ENCODE measurements around the gene ABLIM2.

The ABLIM2 gene

DNA sequence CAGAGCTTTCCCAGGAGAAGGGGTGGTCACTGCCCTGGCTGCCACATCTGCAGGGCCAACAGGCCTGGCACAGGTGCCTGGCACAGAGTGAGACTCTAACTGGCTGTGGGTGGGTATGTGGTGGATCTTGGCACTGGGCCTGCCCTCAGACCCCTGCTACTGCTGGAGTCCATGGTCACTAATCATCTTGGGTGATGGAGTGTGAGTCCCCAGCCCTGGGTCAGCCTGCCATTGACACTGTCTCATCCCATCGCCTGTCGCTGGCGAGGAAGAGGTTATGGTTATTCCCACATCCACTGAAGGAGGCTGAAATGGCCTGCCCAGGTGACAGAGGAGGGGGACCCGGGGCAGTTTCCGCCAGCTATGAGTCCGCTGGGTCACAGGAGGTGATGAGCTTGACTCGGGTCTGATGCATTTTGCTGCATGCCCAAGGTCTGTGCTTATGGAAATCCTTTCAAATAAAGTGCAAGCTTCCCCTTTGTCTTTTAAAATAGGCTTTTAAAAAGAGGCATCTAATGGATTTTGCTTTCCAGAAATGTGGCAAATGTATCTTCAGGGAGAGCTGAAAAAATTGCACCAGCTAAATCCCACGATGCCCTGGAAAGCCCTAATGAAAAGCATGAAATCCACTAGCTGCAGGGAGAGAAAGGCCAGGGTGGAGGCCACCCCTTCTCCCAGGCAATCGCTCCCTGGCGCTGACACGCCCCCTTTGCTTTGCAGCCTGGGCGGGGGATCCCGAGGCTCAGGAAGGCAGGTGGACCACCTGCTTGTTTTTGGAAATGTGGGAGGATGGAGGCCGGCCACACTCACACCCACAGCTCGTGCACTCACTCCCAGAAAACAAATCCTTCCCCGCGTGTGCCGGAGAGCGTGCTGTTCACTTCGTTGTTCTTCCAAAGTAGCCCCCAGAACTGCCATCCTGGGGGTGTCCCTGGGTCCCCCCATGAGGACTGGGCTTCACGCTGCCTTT, 54.9 kb downstream of the ABLIM2 start:
- no peak for DNase-seq (ENCODE audit: low read depth)

GRCh38 chr4:8102831-8103230, 55.8 kb downstream of the ABLIM2 start:
- DNase-seq (ENCODE audit: low read depth) = no peak

DNA sequence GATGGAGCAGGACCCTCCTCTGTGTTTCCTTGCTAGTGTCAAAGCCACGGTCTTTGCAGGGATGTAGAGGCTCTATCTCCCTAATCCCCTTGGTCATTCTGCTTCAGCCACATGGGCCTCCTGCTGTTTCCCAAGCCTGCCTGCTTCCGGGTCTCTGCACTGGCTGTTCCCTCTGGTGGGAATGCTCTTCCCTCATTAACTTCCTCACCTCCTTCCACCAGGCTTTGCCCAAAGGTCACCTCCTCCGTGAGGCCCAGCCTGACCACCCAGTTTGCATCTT, 56.6 kb downstream of the ABLIM2 start:
- DNase-seq (ENCODE audit: low read depth) = no peak

DNA sequence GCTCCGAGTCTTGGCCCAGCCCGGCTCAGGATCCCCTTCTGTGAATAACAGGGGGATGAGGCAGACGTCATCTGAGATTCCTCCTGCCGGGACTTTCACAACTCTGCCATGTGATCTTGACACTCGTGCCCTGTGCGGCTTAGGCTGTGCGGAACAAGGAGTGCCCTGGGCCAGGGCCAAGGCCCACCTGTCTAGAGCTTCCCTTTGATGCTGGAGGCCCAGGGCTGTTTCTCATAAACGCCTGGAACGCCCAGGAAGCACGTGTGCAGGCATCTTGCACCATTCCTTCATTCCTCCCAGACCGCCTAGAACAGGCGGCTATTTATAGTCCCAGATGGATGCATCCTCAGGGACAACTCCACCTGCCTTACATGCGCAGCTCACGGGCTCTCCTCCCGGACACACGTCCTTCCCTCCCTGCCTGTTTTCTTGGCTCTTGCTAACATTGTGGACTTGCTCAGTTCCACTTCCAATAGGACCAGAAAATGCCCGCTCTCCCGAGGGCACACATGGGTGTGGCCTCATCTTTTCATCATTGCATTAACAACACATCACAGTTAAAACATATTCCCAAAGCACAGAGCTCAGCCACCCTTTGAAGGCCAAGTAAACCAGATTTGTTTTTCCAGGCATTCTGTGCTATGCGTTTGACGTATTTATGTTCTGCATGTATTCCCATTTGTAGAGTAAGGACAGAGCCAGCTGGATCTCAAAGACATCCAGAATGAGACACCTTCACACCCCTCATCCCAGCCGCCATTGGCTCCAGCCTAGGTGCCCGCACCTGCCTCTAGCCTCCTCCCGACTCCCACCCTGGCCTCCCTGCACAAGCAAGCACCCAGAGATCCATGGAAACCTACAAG, 57.2 kb downstream of the ABLIM2 start:
- DNase-seq (ENCODE audit: low read depth) = no peak

GRCh38 chr4:8099981-8100464, 58.6 kb downstream of the ABLIM2 start:
- no peak for DNase-seq (ENCODE audit: low read depth)

DNA sequence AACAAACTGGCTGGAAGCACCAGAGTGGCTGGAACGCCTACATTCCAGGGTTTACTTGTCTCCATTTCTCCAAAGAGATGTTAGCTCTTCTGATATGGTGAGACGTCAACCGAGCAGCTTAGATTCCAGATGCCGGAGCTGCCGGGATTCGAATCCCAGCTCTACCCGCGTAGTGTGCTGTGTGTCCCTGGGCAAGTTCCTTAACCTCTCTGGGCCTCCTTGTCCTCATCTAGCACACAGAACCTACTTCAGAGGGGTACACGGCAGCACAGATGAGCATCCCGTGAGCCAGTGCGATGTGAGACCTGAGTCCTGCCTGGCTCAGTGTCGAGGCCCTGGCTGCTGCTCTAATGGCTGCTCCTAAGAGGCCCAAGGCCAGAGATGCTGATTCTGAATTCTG, 60.1 kb downstream of the ABLIM2 start:
- no peak for DNase-seq (ENCODE audit: low read depth)

DNA sequence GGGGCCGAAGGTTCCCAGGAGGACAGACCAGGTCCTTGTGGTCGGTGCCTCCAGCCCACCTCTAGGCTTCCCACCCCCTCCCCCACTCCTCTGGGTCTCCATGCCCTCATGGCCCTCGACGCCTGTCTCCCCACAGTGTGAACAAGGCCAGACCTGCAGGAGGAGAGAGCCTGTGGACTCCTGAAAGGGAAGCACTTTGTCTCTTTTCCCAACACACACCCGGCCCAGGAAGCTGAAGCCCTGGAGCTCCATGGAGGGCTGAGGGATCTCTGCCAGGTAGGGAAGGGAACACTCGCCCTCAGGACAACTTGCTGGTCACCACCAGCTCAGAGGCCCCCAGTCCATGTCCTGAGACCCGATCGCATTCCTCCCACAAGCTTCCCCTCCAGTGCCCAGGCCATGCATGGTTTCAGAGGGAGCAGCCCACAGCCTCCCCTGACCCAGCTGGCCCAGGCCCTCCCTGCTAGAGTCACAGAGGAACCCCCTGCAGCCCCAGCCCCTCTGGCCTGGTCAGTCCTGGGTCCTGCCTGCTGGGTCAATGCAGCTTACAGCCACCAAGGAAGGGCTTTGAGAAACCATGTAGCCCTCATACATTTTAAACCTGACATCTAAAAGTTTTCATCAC, 60.8 kb downstream of the ABLIM2 start:
- DNase-seq (ENCODE audit: low read depth) = no peak

- DNase-seq (ENCODE audit: low read depth) = no peak
Observed at GRCh38 chr4:8097141-8097541, 61.5 kb downstream of the ABLIM2 start.

DNA sequence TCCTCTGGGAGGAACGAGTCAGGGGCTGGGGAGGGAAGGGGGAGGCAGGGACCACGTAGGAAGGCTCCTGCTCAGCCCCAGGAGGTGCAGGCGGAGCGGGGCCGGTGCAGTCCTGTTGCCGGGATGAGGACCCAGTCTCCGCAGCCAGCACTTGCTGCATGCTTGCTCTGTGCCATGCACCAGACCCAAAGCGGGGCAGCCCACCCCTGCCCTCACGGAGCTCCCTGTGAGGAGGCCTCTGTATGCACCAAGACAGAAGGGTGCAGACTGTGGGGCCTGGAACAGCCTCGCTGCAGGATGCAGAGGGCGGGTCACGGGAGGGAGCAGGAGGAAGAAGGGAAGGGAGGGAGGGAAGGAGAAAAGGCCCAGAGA, 61.9 kb downstream of the ABLIM2 start:
- DNase-seq (ENCODE audit: low read depth) = no peak

DNA sequence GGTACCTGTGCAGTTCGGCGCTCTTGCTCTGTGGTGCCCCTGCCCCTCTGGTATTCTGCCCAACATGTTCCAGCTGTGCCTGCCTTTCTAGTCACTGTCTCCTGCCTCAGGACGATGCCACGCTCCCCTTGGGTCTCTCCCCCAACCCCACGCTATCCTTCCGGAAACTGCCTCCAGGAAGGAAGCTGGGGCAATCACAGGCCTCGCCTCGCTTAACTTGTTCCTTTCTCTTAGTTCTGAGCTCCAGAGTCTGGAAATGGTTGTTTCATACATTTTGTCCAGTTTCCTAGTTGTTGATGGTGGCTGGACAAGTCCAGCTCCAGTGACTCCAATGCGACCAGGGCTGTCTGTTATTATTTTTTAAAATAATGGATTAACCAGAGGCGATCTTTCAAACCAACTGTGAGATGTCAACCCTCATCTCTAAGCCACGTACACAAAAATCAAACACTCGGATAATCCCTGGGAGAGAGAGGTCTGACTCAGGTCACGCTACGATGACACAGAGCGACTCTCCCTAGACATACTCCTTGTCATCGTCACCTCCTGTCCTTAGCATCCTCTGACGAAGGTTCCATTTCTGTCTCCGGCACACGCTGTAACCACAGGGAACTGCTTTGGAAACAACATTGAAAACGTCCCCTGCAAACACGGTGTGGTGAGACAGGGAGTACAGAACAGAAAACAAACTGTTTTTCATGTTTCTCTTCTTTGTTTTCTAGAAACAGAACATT, 62.5 kb downstream of the ABLIM2 start:
- DNase-seq (ENCODE audit: low read depth) = no peak

DNA sequence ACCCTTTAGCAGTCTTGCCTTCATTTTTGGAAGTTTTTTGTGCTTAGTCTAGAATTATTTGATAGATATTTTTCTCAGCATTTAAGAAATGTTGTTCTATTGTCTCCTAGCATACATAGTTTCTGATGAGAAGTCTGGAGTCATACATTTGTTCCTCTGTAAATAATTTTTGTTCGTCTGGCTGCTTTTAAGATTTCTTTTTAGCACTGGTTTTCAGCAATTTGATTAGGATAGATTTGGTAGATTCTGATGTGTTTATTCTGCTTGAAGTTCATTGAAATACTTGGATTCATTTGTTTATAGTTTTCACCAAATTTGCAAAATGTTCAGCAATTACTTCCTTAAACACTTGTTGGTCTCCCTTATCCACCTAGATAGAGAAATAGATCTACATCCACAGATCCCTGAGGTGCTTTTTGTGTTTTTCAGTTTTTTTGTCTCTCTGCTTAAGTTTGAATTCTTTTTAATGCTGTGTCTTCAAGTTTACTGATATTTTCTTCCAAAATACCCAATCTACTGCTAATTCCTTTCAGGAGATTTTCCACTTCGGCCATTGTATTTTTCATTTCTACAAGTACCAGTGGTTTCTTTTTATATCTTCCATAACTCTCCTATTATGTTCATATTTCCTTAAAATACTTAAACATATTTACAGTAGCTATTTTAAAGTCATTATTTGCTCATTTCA, 64.9 kb downstream of the ABLIM2 start:
- DNase-seq (ENCODE audit: low read depth) = no peak

DNA sequence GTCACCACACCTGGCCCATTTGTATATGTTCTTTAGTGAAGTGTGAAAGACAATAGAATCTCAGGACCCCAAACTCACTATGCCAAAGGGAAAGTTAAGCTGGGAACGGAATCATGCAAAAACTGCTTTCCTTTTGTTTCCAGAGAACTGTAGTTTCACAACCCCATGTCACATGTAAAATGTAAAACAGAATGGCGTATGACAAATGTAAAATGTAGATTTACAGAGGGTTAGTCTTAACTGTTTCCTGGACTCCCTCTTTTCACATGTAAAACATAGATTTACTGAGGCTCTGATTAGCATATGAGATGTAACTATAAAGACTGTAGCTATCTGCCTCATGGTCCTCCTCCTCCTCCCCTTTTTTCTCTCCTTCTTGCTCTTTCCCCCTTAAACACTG, 66.3 kb downstream of the ABLIM2 start:
- DNase-seq (ENCODE audit: low read depth) = no peak

GRCh38 chr4:8090744-8091301, 67.8 kb downstream of the ABLIM2 start:
- no peak for DNase-seq (ENCODE audit: low read depth)

DNA sequence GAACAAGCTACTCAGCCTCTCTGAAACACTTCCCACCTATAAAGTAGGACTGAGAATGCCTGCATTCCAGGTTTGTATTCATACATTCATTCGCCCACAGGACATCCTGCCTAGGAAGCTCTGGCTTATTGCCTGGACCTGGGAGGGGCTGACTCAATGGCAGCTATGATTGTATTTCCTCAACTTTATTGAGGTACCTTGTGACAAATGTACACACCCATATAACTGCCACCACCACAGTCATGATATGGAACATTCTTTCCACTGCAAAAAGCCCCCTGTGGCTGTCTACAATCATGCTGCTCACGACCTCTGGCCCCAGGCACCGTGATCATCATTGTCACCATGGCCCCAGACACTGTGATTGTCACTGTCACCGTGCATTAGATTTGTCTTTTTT, 68.3 kb downstream of the ABLIM2 start:
- no peak for DNase-seq (ENCODE audit: low read depth)

GRCh38 chr4:8089862-8090261, 68.8 kb downstream of the ABLIM2 start:
- no peak for DNase-seq (ENCODE audit: low read depth)

DNA sequence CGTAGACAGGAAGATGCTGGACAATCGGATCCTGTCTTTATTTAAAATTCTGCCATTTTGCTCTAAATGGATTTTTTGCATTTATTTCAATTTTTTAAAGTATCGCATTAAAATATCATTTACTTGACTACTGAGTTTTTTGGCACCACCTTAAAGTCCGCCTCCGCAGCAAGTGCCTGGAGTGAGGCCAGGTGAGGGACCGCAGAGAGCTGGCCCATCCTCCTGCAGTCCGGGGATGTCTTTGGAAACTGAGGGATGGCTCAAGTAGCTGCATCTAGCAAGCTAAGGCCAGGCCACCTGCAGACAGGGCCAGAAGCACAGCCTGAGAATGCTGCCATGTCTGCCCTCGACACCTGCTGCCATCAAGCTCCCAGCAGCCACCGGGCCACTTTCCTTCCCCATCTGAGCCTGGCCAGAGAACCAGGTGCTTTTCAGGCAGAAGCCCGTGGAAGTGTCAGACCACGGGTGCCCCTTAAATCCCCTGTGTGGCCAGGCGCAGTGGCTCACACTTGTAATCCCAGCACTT, 69.6 kb downstream of the ABLIM2 start:
- DNase-seq (ENCODE audit: low read depth) = no peak

DNA sequence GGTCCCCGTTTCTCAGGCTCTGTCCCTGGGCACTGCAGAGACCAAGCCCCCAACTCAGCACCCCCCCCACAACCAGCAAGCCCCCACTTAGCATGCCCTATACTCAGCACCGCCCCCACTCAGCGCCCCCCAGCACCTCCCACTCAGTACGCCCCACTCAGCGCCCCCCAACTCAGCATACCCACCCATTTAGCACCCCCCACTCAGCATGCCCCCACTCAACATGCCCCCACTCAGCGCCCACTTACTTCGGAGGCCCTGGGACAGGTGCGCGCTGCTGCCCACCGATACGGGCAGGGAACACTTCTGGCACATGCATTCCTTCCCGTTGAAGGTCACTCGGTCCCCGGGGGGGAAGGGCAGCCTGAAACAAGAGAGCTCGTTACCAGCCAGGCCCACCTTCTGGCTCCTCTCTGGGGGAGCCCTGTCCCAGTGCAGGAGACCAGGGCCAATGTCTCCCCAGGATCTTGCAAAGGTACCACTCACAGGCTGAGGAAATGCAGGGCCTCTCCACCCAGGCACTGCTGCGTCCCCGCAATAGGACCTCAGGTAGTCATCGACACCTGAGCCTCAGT, 70.6 kb downstream of the ABLIM2 start:
- no peak for DNase-seq (ENCODE audit: low read depth)

DNA sequence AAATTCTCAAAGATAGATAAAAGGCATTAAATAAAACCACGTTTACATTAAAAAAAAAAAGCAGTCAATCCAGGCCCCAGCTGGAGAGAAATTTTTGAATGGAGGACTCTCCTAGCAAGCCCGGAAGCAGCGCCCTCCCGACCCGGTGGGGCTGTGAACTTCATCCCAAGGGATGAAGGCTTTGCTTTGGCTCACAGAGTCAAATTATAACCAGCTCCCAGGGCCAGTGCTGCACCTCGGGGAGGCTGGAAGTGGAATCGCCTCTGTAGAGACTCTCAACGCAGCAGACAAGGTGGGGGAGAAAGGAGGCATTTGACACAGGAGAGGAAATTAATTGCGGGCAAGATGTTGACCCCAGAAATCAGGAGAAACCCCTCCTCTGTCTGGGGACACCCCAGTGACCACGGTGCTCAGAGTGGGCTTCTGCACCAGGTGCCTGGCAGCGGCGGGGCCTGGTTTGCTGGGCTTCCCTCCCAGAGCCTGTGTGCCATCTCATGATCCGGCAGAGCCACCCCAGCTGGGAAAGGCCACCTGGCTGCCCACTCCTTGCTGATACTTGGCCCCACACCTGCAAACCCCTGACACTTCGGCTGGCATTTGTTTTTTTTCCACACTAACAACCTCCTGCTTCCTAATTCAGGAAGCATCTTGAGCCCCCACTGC, 71.7 kb downstream of the ABLIM2 start:
- DNase-seq (ENCODE audit: low read depth) = no peak

DNA sequence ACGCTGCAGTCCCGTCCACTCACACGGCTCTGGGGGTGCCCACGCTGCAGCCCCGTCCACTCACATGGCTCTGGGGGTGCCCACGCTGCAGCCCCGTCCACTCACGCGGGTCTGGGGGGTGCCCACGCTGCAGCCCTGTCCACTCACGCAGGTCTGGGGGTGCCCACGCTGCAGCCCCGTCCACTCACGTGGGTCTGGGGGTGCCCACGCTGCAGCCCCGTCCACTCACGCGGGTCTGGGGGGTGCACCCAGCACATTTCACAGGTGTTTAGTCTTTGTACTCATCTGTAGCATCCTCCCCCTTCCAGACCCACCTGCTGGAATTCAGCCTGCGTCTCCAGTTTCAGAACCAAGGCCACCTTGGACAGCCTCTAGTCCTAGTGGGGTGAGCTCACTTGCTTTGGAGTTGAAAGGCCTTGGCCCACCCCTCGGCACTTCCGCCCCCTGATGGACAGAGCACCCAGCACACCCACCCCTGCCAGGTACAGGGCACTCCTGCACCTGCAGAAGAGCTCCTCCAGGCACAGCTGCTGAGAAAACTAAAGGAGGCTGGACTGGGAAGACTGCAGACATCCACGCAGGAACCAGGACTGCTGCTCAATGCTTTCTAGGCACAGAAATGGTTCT, 73.0 kb downstream of the ABLIM2 start:
- DNase-seq (ENCODE audit: low read depth) = no peak
